ENCODE data around the gene CBLB.
A peak's percentile ranks its signal among the peaks of the same experiment; 100 is the strongest.

The CBLB gene

DNA sequence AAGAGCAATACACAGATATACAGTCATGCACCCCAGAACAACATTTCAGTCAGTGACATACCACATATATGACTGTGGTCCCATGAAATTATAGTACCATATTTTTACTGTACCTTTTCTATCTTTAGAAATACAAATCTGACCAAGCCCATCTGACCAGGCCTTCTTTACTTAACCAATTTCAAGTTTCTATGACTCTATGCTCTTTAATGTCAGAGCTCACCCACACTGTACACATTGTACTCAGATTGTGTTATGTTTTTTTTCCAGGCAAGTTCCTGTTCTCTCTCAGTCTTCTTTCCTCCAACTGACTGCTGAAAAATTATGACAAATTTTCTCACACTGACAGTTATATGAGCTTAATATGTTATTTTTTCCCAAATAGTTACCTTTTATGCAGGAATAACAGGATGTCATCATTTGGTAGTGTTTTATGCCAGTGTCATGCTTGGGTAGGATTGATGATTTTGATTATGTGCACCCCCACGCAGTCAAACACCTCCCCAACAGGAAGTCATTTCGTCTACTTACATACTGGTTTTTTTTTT is 8.0 kb upstream of the CBLB start:
- WGBS (ENCODE audit: insufficient coverage): no CpG with 5 or more reads among the region's 2 CpGs
- peak in 2 of 3 donors; percentile 22 to 50 for DNase-seq
- ChIA-PET POLR2A (no interaction called here), CTCF (no interaction called here)
- H3K27me3 ChIP-seq (replicated peaks in 2 of 5; ENCODE audit: control insufficient read depth in 4 of 5, insufficient read depth in 5 of 5, low read length in 4 of 5): no peaks in the 10 kb centered on the region
- H3K27ac ChIP-seq (ENCODE audit: insufficient read depth in 1 of 2, low read depth in 1 of 2, low read length in 2 of 2, poor library complexity in 1 of 2, severe bottlenecking in 2 of 2): no peak overlapping the region
- no peaks in the 10 kb centered on the region for H3K9me3 ChIP-seq (ENCODE audit: control extremely low read depth in 1 of 5, control insufficient read depth in 4 of 5, insufficient read depth in 2 of 5, low read depth in 1 of 5, low read length in 4 of 5)
- peak overlapping the region in 3 of 7 experiments; percentile 22 to 42 (median 24) for H3K4me3 ChIP-seq (ENCODE audit: control insufficient read depth in 1 of 7, extremely low read depth in 1 of 7, insufficient read depth in 4 of 7, low read depth in 2 of 7, low read length in 6 of 7)
- no peaks in the 10 kb centered on the region for H3K36me3 ChIP-seq (ENCODE audit: control insufficient read depth in 4 of 4, insufficient read depth in 4 of 4, low read length in 3 of 4)
- H3K4me1 ChIP-seq (ENCODE audit: control extremely low read depth in 1 of 4, control insufficient read depth in 4 of 4, insufficient read depth in 4 of 4, low read length in 3 of 4): peaks cover 0 to 11% (median 7%) of the 10 kb centered on the region in 4 experiments

DNA sequence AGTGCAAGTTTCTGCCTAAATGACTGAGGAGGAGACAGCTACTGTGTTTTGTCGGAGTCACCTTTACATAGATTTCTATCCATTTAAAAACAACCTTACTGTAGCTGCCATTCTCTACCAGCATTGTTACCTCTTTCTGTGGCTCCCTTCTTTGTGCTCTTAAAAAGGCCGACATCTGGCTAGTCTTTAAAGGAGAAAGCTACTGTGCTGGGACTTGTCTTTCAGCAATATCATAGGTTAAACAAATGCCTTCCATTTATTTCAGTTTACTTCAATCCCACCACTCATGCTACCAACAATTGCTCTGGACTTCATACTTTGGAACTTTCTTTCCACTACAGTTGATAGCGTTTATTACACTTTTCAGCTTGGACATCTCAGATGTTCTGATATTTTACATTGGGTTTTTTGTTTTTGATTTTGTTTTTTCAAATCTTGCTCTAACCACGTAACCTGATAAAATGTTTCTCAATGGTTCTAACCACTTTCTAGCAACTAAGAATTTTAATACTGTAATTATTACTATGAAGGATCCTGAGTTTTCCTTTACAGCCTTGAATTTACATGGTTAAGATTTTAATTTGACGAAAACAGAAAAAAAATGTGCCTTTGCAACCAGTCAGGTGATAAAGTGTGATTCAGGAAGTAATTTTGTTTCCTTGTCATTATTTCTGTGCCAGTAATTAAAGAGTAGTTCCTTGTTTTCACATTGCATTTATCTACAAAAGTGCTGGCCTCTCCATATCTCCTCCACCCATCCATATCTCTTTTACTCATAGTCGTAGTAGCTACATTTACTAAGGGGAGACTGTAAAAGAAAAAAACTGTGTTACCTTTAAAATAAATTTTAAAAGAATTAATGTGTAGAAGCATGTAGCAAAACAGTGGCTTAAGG is 1.3 kb upstream of the CBLB start:
- Histone ChIP-seq H3K36me3 (ENCODE audit: control insufficient read depth in 4 of 4, insufficient read depth in 4 of 4, low read length in 3 of 4) (peaks cover 0 to 7% (median 2%) of the 10 kb centered on the region in 4 experiments), H3K27ac (ENCODE audit: insufficient read depth in 1 of 2, low read depth in 1 of 2, low read length in 2 of 2, poor library complexity in 1 of 2, severe bottlenecking in 2 of 2) (peak overlapping the region; percentile 67 to 84), H3K9me3 (ENCODE audit: control extremely low read depth in 1 of 5, control insufficient read depth in 4 of 5, insufficient read depth in 2 of 5, low read depth in 1 of 5, low read length in 4 of 5) (no peaks in the 10 kb centered on the region), H3K27me3 (replicated peaks in 2 of 5; ENCODE audit: control insufficient read depth in 4 of 5, insufficient read depth in 5 of 5, low read length in 4 of 5) (no peaks in the 10 kb centered on the region), H3K4me1 (ENCODE audit: control extremely low read depth in 1 of 4, control insufficient read depth in 4 of 4, insufficient read depth in 4 of 4, low read length in 3 of 4) (peaks cover 15 to 42% (median 32%) of the 10 kb centered on the region in 4 experiments), H3K4me3 (ENCODE audit: control insufficient read depth in 1 of 7, extremely low read depth in 1 of 7, insufficient read depth in 4 of 7, low read depth in 2 of 7, low read length in 6 of 7) (peak overlapping the region in 6 of 7 experiments; percentile 77 to 99 (median 96))
- POLR2A ChIA-PET: no interaction called here
- 33% methylated on average over 2 of the region's 6 CpGs for WGBS (ENCODE audit: insufficient coverage)
- CTCF ChIA-PET: interaction anchor here (1.2 to 2.2 kb wide), 2 partner anchors 11 to 14 kb away, joined by 3 to 7 read pairs; no protein-coding TSS in a partner anchor
- DNase-seq: peak in 2 of 3 donors; percentile 32 to 54

- Histone ChIP-seq H3K4me3 (ENCODE audit: control insufficient read depth in 1 of 7, extremely low read depth in 1 of 7, insufficient read depth in 4 of 7, low read depth in 2 of 7, low read length in 6 of 7) (peak overlapping the region; percentile 77 to 99 (median 96)), H3K36me3 (ENCODE audit: control insufficient read depth in 4 of 4, insufficient read depth in 4 of 4, low read length in 3 of 4) (peaks cover 0 to 7% (median 2%) of the 10 kb centered on the region in 4 experiments), H3K27ac (ENCODE audit: insufficient read depth in 1 of 2, low read depth in 1 of 2, low read length in 2 of 2, poor library complexity in 1 of 2, severe bottlenecking in 2 of 2) (peak overlapping the region; percentile 67 to 84), H3K9me3 (ENCODE audit: control extremely low read depth in 1 of 5, control insufficient read depth in 4 of 5, insufficient read depth in 2 of 5, low read depth in 1 of 5, low read length in 4 of 5) (no peaks in the 10 kb centered on the region), H3K4me1 (ENCODE audit: control extremely low read depth in 1 of 4, control insufficient read depth in 4 of 4, insufficient read depth in 4 of 4, low read length in 3 of 4) (peaks cover 15 to 42% (median 32%) of the 10 kb centered on the region in 4 experiments), H3K27me3 (replicated peaks in 2 of 5; ENCODE audit: control insufficient read depth in 4 of 5, insufficient read depth in 5 of 5, low read length in 4 of 5) (no peaks in the 10 kb centered on the region)
- DNase-seq: no peak
- ChIA-PET CTCF (interaction anchor here (2.2 kb wide), 1 partner anchor 12 kb away, joined by 7 read pairs; no protein-coding TSS in a partner anchor), POLR2A (no interaction called here)
- 0% methylated on average over 3 of the region's 3 CpGs for WGBS (ENCODE audit: insufficient coverage)
These were observed 670 bp upstream of the CBLB start for GRCh38 chr3:105869531-105869833.

GRCh38 chr3:105868431-105868741 is 426 bp downstream of the CBLB start:
- Histone ChIP-seq H3K4me3 (ENCODE audit: control insufficient read depth in 1 of 7, extremely low read depth in 1 of 7, insufficient read depth in 4 of 7, low read depth in 2 of 7, low read length in 6 of 7) (peak overlapping the region; percentile 77 to 99 (median 96)), H3K36me3 (ENCODE audit: control insufficient read depth in 4 of 4, insufficient read depth in 4 of 4, low read length in 3 of 4) (peaks cover 0 to 11% (median 6%) of the 10 kb centered on the region in 4 experiments), H3K27me3 (replicated peaks in 2 of 5; ENCODE audit: control insufficient read depth in 4 of 5, insufficient read depth in 5 of 5, low read length in 4 of 5) (no peaks in the 10 kb centered on the region), H3K4me1 (ENCODE audit: control extremely low read depth in 1 of 4, control insufficient read depth in 4 of 4, insufficient read depth in 4 of 4, low read length in 3 of 4) (peaks cover 15 to 42% (median 32%) of the 10 kb centered on the region in 4 experiments), H3K9me3 (ENCODE audit: control extremely low read depth in 1 of 5, control insufficient read depth in 4 of 5, insufficient read depth in 2 of 5, low read depth in 1 of 5, low read length in 4 of 5) (no peaks in the 10 kb centered on the region), H3K27ac (ENCODE audit: insufficient read depth in 1 of 2, low read depth in 1 of 2, low read length in 2 of 2, poor library complexity in 1 of 2, severe bottlenecking in 2 of 2) (peak overlapping the region; percentile 56 to 83)
- POLR2A ChIA-PET: no interaction called here
- WGBS (ENCODE audit: insufficient coverage): 0% methylated on average over 22 of the region's 28 CpGs
- CTCF ChIA-PET: no interaction called here
- no peak for DNase-seq

- ChIA-PET POLR2A (no interaction called here), CTCF (interaction anchor here (1.0 kb wide), 1 partner anchor 61 kb away, joined by 3 read pairs; no protein-coding TSS in a partner anchor)
- Histone ChIP-seq H3K9me3 (ENCODE audit: control extremely low read depth in 1 of 5, control insufficient read depth in 4 of 5, insufficient read depth in 2 of 5, low read depth in 1 of 5, low read length in 4 of 5) (no peaks in the 10 kb centered on the region), H3K4me3 (ENCODE audit: control insufficient read depth in 1 of 7, extremely low read depth in 1 of 7, insufficient read depth in 4 of 7, low read depth in 2 of 7, low read length in 6 of 7) (peak overlapping the region; percentile 77 to 99 (median 96)), H3K4me1 (ENCODE audit: control extremely low read depth in 1 of 4, control insufficient read depth in 4 of 4, insufficient read depth in 4 of 4, low read length in 3 of 4) (peaks cover 15 to 42% (median 32%) of the 10 kb centered on the region in 4 experiments), H3K36me3 (ENCODE audit: control insufficient read depth in 4 of 4, insufficient read depth in 4 of 4, low read length in 3 of 4) (peaks cover 0 to 11% (median 6%) of the 10 kb centered on the region in 4 experiments), H3K27ac (ENCODE audit: insufficient read depth in 1 of 2, low read depth in 1 of 2, low read length in 2 of 2, poor library complexity in 1 of 2, severe bottlenecking in 2 of 2) (peak overlapping the region; percentile 56 to 83), H3K27me3 (replicated peaks in 2 of 5; ENCODE audit: control insufficient read depth in 4 of 5, insufficient read depth in 5 of 5, low read length in 4 of 5) (no peaks in the 10 kb centered on the region)
- WGBS (ENCODE audit: insufficient coverage): 6% methylated on average over 11 of the region's 16 CpGs
- DNase-seq: peak in 1 of 3 donors; percentile 35
These were observed 941 bp downstream of the CBLB start for GRCh38 chr3:105867712-105868430.

- H3K9me3 ChIP-seq (ENCODE audit: control extremely low read depth in 1 of 5, control insufficient read depth in 4 of 5, insufficient read depth in 2 of 5, low read depth in 1 of 5, low read length in 4 of 5): no peaks in the 10 kb centered on the region
- DNase-seq: peak in 2 of 3 donors; percentile 40 to 60
- ChIA-PET POLR2A (no interaction called here), CTCF (interaction anchor here (1.0 kb wide), 1 partner anchor 60 kb away, joined by 3 read pairs; no protein-coding TSS in a partner anchor)
- peaks cover 2 to 14% (median 6%) of the 10 kb centered on the region in 4 experiments for H3K36me3 ChIP-seq (ENCODE audit: control insufficient read depth in 4 of 4, insufficient read depth in 4 of 4, low read length in 3 of 4)
- H3K27ac ChIP-seq (ENCODE audit: insufficient read depth in 1 of 2, low read depth in 1 of 2, low read length in 2 of 2, poor library complexity in 1 of 2, severe bottlenecking in 2 of 2): peak overlapping the region in 1 of 2 experiments; percentile 4
- H3K27me3 ChIP-seq (replicated peaks in 2 of 5; ENCODE audit: control insufficient read depth in 4 of 5, insufficient read depth in 5 of 5, low read length in 4 of 5): no peaks in the 10 kb centered on the region
- peak overlapping the region in 6 of 7 experiments; percentile 77 to 99 (median 96) for H3K4me3 ChIP-seq (ENCODE audit: control insufficient read depth in 1 of 7, extremely low read depth in 1 of 7, insufficient read depth in 4 of 7, low read depth in 2 of 7, low read length in 6 of 7)
- H3K4me1 ChIP-seq (ENCODE audit: control extremely low read depth in 1 of 4, control insufficient read depth in 4 of 4, insufficient read depth in 4 of 4, low read length in 3 of 4): peaks cover 15 to 48% (median 38%) of the 10 kb centered on the region in 4 experiments
- 74% methylated on average over 6 of the region's 9 CpGs for WGBS (ENCODE audit: insufficient coverage)
These were observed 1.9 kb downstream of the CBLB start for GRCh38 chr3:105866656-105867653.
